ENCODE data around the gene GABRB3.

Gene GABRB3
- 0 to 0.91 (median 0.18) reads per million in 4 experiments for total RNA-seq

DNA sequence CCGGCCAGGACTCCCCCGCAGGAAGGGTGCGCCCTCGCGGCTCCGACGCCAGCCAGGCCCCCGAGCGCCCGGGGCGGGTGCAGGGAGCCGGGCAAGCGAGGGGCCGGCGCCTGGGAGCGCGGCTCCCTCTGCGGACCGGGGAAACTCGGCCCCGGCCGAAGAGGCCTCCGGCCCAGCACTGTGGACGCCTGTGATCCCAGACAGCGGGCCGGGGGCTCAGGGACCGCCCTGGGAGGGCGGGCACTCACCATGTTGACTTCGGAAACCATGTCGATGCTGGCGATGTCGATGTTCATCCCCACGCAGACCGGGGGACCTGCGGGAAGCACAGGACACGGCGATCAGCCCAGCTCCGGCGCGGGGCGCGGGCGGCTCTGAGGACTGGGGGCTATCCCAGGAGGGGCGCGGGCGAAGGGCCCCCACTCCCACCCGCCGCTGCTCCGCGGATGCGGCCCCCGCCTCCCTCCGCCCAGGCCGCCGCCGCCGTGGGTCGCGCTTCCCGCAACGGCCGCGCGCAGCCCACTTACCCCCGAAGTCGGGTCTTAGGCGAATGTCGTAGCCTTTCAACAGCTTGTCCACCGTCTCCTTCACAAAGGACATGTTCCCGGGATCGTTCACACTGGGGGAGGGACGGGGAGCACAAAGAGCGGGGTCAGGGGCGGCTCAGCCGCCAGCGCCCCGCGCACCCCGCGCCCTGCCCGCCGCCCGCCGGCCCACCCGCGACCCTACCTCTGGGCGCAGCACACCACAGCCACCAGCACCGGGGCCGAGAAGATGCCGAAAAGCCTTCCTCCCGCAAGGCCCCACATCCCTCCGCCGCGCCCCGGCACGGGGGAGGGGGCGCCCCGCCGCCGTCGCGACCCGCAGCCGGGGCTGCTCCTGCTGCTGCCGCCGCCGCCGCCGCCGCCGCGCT, at the start of gene GABRB3:
GABRB3 (minus strand) TSS at position 913 of the 913 bp plus-strand sequence.
- no peak for DNase-seq

DNA sequence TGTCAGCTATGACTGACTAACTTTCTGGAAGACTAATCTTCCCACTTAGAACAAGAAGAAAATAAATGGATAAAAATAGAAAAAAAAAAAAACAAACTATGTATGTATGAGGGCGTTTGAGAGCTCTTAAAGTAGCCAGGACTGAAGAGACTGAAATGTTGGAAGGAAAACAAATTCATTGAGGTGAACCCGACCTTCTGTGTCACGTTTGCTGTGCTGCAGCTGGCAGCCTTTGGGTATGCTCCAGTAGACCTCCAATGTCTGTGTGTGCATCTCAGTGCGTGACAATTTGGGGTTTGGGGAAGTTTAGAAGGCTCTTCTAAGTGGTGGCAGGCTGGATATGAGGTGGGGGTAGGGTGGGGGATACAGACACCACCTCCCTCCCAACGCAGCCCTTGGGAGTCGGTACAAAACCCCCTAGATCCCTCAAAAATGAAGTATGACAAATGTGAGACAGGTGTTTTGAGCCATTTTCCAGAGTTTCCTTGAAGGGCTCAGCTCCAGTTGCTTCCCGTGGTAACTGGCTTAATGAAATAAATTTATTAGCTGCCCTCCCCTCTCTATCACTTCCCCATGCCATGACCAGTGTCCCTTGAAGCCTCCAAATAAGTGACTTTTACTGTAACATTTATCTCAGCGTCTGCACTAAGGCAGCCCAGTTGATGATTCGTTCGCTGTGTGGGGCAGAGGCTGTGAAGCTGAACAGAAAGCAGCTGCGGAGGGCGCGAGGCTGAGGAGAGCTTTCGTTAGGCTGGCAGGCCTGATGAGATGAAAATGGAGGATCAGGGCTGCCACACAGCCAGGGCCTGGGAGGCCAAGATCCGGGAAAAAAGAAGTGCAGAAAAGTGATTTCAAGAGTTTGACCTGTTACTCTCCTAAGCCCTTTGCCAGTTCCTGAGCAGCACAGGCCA, 34.9 kb upstream of the GABRB3 start:
- no peak for DNase-seq

DNA sequence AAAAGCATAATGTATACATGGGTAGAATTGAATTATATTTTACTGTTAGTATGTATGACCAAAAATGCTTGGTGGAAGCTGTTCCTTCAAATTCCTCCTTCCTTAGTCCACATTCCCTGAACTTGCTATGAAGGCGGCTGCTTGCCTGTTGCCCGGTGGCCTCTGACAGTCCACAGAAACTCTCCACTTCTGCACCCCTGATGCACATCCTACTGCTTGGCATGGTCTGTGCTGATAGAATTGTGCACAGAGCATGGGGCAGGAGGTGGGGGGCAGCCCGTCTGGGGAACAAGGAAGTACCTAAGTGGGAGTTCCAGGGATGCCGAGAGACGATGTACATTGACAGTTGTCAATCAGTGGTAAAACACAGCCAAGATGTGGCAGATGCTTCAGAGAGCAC, 33.7 kb upstream of the GABRB3 start:
- no peak for DNase-seq

DNA sequence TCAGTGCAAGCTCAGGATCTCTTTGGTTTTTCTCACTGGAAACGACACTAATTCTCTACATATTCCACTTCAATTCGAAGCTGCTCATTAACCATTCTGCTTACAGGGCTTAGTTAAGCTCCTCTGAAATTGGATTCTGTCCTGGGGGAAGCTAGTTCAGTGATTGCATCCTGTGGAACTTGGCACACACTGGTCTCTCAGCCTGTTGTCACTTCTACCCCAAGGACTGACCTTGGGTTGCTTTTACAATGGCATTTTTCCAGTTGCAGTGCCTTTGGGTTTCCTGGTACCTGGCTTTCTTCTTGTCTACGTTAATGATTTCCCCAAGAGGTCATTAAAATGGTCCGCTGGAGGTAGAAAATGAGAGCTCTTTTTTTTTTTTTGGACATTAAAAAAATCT, 33.3 kb upstream of the GABRB3 start:
- DNase-seq, result no peak

DNA sequence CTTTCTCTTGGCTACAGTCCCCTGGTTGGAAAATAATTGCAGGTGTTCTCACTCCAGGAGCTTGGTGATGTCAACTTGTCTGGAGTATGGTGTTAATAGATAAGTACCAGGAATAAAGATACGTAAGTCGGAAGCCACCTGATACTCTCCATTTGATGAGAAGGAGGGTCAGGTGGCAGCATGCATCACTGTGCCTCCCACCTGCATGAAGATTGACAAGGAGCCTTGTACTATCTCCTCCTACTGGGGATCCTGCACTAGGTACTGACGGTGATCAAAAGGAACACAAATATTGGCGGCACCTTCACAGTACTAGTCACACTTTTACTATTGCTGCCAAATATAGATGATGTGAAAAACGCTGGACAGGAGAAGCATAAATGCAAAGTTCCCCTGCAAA, 32.6 kb upstream of the GABRB3 start:
- DNase-seq, result no peak

DNA sequence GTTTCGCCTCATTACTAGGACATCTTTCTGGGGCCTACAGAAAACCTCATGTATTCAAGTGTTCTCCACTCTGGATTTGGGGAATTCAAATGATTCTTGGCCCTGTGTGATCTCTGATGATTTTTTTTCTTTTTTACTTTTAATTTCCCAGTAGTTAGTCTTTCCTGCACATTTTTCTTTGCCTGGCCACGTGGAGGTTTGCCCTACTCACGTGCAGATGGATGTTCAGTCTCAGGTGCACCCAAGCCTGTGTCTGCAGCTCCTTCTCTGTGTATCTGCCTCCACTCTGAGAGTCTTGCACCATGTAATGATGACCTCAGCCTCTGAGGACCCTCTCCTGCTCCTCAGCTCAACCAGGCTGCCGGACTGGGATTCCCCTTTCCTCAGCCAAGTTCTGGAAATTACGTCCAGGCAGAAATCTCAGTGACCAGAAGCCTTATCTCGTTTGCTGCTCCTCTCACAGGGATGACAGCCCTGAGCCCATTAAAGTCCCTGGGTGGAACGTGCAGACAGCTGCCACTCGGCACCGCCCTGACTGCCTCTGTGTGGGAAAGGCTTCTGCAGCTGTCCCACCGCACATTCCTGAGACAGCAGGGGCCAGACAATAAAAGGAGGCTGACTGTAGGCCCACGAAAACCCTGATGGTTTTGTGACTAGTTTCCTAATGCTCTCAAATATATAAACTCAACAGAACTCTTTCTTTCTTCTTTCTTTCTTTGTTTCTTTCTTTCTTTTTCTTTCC, 31.4 kb upstream of the GABRB3 start:
- no peak for DNase-seq

DNA sequence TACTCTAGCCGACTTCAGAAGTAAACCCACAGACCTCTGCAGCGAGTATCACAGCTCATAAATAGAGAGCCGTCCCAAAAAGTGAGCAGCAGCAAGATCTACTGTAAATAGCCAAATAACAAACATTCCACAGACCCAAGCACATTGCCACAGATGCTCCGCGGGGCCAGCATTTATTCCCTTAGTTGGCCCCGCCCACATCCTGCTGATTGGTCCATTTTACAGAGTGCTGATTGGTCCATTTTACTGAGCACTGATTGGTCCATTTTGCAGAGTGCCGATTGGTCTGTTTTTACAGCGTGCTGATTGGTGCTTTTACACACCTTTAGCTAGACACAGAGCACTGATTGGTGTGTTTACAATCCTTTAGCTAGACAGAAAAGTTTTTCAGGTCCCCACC, 17.3 kb upstream of the GABRB3 start:
- no peak for DNase-seq

DNA sequence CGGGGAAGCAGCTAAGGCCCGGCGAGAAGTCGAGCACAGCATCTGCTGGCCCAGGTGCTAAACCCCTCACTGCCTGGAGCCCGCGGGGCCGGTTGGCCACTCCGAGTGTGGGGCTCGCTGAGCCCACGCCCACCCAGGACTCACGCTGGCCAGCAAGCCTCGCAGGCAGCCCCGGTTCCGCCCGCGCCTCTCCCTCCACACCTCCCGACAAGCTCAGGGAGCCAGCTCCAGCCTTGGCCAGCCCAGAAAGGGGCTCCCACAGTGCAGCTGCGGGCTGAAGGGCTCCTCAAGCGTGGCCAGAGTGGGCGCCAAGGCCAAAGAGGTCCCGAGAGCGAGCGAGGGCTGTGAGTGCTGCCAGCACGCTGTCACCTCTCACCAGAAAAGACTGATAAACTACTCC, 8.9 kb upstream of the GABRB3 start:
- no peak for DNase-seq

DNA sequence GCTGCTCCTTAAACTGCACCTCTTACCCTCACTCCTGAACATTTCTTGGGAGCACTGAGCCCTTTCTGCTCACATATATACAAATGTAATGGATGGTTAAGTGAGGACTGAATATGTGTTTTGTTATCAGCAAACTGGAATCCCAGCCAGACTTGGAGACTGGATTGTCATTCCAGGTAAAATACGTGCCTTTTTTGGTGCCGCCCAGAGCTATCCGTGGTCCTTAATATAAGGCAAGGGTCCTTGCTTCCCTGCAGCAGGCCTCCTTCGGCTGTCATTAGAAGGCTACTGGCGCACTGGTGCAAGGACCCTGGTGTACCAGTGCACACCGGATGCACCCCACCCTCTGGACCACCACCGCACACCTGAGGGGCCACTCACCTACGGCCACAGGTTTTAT, 1.1 kb upstream of the GABRB3 start:
- no peak for DNase-seq

DNA sequence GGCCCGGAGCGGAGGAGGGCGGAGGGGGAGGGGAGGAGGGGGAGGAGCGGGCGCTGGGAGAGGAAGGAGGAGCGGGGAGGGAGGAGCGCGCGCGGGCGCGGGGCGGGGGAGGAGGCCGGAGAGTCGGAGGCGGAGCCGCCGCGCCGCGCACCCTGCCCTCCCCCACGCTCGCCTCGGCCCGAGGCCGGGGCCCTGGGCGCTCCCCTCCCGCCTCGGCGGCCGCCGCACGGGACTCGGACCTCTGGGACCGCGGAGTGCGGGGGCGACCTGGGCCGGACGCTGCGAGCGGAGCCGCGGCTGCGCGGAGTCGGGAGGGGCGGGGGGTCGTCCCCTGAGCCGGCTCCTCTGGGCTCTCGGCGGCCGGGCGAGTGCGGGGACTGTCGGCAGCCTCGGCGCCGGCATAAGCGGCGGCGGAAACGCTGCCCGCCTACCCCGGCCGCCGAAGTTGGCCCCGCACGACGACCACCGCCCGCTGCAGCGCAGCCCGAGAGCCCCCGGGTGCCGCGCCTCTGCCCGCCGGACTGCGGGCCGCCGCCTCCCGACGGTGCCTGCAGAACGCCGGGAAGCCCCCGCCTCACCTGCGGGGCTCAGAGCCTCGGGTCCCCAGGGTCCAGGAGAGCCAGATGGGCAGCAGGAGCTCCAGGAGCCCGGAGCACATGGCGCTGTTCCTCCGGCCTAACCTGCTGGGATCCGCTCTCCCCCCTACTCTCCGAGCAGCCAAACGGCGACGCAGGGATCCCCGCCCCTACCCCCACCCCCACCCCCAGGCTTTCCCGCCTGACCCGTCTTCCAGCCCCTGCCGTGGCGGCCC, 406 bp upstream of the GABRB3 start:
- no peak for DNase-seq

DNA sequence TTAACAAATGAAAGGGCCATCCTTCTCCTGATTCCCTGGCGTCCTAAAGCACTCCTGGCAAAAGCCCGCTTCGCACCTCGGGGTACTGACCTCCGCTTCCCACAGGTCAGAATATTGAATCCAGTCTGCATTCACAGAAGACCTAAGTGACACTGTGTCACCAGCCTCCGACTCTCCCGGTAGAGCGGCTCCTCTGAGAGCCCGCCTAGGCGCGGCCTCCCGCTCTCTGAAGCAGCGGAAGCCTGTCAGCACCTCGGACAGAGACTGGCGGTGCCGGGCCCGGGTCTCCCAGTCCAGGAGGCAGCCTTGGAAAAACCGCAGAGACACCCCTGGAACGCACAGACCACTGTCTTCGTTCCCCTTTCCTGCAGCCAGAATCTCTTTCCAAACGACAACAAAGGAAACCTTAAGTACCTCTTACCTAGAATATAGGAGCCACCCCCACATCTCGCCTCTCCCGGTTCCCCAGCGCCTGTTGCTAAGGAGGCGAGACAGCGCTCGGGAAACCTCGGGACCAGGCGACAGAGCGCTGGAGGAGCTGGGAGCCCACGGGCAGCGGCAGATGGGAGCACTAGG, 1.2 kb downstream of the GABRB3 start:
- DNase-seq, result no peak

DNA sequence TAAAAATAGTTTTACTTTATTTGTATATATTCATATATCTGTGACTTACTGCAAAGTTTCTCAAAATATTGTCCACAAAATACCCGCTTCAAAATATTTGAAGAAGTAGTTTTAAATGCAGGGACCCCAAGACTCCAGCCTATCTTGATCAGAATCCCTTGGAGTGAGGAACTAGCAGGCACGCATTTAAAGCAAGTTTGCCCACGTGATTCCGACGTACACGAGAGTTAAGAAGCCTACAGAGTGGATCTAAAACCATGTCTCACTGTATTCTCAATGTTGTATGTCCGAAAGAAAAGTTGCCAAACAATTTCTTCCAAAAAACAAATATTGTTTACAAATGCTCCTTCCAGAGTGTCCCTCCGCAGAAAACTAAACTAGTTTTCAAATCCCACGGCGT, 1.7 kb downstream of the GABRB3 start:
- no peak for DNase-seq

DNA sequence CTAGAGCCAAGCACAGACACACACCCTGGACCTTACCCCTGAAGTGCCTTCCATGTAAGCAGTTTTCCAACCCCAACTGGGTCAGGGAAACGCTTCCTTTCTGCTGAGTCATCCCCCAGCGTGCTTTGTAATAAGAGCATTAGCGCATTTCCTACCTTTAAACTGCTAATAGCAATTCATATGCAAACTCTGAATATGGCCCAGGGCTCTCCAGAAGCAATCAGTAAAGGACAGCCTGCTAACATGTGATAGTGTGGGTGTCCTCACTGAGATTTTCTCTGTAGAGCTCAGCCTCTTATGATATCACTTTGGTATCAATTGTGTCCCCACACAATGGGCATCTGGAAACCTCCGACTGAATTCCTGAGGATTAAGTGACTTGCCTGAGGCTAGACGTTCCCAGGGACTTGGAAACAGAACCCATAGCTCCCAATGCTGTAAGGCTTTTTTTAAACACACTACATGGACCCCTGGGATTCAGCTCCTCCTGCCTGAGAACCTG, 5.6 kb downstream of the GABRB3 start:
- no peak for DNase-seq

DNA sequence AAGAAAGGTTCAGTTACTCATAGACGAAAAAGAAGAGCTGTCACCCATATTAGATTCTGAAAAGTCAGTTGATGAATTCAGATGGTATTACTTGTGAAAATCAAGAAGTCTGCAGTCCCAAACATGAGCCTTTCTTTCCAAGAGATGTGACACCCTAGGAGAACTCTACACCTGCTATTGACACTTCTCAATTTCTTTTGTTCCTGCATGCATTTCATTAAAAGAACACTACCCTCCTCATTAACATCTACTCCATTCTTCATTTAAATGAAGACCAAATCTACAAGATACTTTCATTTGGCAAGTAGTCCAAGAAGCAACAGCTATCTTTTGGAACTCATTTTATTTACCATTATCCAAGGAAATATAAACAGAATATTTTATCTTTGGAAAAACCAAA, 6.6 kb downstream of the GABRB3 start:
- DNase-seq, result no peak

DNA sequence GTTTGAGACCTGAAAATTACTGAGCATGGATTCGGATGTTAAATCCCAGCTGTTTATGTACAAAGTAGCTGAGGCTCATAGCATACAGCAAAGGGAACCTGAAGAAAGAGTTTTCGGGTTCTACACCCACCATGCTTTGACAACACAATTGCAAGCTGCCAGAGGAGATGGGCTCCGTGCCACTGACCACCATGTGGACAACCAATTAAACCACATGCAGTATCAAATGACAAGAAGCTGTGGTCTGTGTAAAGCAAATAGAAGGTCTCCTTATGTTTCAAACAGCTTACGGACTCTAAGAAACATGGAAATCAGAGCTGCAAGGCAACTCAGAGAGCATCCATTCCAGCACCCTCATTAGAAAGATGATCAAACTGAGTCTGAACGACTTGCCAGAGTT, 12.9 kb downstream of the GABRB3 start:
- DNase-seq, result no peak

DNA sequence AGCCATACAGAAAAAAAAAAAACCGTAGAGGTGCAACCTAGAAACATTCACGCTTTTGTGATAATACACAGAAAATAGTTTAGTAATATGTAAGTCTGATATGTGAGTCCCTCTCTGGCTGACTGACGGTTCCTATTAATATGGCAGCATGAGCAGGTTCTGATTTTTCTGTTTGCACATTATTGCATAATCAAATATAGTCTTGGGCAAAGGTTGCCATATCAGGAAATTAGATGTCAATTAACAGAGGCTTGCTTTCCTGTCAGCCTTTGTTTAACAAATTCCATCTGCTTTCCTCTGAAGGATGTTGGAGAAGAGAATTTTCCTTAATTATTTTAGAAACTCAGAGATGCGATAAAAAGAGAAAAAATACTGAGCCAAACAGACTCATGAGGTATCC, 14.8 kb downstream of the GABRB3 start:
- DNase-seq, result no peak

DNA sequence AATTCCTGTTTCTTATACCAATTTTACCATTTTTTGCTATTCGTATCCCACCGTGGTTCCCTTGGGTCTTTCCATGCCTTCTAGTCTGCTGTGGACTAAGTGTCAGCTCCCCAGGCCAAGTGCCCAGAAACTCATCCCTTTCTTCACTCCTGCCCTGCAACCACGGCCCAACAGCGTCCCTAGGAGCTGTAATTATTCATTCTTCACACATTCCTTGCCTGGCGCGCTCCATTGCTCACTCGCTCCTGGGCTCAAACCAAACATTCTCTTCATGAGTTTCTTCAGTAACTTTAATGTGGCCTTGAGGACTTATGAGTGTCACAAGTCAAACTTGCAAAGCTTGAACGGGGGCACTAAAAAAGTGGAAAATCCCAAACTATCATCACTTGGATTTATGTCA, 15.7 kb downstream of the GABRB3 start:
- no peak for DNase-seq

DNA sequence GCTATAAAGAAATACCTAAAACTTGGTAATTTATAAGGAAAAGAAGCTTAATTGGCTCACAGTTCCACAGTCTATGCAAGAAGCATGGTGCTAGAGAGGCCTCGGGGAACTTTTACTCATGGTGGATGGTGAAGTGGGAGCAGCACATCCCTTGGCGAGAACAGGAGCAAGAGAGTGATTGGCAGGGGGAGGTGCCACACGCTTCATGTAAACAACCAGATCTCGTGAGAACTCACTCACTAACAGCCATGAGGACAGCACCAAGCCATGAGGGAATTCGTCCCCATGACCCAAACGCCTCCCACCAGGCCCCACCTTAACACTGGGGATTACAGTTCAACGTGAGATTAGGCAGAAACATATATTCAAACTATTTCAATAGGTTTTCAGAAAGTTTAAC, 28.0 kb downstream of the GABRB3 start:
- no peak for DNase-seq

DNA sequence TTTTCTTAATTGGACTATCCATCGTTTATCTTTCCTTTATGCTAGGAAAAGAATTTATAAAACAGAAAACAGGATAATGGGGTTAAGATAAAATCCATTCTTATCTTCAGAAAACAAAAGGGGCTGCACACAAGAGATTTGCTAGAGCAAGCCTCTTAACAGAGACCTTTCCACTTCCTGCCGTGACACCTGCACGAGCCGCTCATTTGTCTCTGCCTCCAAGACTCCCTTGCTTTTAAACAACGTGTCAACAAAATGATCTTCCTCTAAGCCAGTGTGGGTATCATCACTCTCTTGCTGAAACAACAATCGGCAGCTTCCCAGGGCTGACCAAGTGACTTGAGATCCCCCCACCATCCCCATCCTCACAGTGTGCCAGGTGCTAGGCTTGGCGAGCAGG, 33.1 kb downstream of the GABRB3 start:
- DNase-seq, result no peak

DNA sequence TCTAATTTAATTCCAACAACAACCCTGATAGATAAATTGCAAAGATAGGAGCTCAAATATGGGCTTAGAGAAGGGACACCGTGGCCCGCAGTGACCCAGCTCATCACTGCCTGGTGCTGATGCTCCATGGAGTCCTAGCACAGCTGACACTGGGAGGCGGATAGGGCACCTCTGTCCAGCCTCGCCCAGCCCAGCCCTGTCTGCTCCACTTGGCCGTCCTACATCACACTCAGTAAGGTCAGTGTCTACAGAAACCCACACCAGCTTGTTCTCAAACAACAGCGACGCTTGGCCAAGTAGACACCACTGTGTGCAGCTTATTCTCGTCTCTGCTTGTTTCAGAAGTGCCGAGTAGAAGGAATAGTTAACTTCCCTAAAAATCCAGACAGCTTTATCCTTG, 33.9 kb downstream of the GABRB3 start:
- DNase-seq, result no peak

DNA sequence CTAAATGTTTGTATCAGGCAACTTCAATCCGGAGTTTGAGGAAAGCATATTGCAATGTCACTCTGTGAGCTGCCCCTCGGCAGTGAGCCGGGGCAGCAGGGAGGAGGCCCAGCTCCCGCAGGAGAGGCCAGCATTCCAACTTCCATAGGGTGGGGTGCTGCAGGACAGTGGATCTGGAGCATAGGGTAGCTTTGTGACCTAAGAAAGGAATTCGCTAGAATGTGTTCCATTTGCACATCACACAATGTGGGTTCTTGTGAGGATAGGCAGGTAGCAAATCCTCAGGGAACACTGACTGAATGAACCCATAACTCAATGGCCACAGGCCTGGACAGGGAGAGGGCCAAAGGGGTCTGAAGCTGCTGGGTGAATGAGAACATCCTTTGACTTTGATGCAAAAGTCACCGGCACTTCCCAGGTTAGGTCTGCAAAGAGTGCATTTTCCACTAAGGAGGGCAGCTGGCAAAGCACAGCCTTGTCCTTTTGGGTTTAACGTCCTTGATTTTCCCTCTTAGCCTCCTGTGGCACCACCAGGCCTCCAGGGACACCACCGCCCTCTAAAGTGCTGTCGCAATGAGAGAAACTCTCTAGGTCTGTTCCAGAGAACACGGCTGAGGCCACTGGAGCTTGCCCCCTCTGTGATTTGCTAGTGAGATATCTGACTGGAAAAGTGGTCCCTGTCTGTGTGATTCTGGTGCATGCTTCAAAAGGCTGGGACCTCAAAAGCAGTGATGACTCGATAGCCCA, 36.2 kb downstream of the GABRB3 start:
- no peak for DNase-seq
